RKO (cell line): ENCODE results near the gene CEP85.

Experiments
- DNase-seq: peaks from one replicate; pipeline ENCODE4 v3.0.0-alpha.2; 2016; ENCODE audit warnings: low spot score

Gene CEP85

GRCh38 chr1:26278303-26278702 lies 44.3 kb downstream of the CEP85 start:
- no peak for DNase-seq

- peak; percentile 71 for DNase-seq
Observed at GRCh38 chr1:26278724-26279455, 44.9 kb downstream of the CEP85 start.

GRCh38 chr1:26279456-26280332 lies 45.7 kb downstream of the CEP85 start, which contains the start of gene SH3BGRL3:
TSS of gene SH3BGRL3 (plus strand) at chr1:26280086. CDS start at chr1:26280156, 70 bp downstream.
- peak; percentile 88 for DNase-seq

- DNase-seq, result peak; percentile 64
Observed at GRCh38 chr1:26280333-26281042, 46.5 kb downstream of the CEP85 start.

GRCh38 chr1:26281091-26281958 lies 47.3 kb downstream of the CEP85 start:
- no peak for DNase-seq

GRCh38 chr1:26281971-26282370 lies 48.0 kb downstream of the CEP85 start:
- no peak for DNase-seq

- no peak for DNase-seq
Observed at GRCh38 chr1:26282401-26282918, 48.5 kb downstream of the CEP85 start.

GRCh38 chr1:26283279-26283853 lies 49.4 kb downstream of the CEP85 start:
- no peak for DNase-seq

GRCh38 chr1:26283871-26284596 lies 50.0 kb downstream of the CEP85 start:
- no peak for DNase-seq

- DNase-seq, result peak; percentile 95
Observed at GRCh38 chr1:26284597-26285347, 50.8 kb downstream of the CEP85 start.

GRCh38 chr1:26285366-26286063 lies 51.5 kb downstream of the CEP85 start:
- DNase-seq, result no peak

- DNase-seq, result no peak
Observed at GRCh38 chr1:26286064-26286416, 52.0 kb downstream of the CEP85 start.

GRCh38 chr1:26287033-26287711 lies 53.2 kb downstream of the CEP85 start:
- DNase-seq, result no peak

- DNase-seq, result no peak
Observed at GRCh38 chr1:26287811-26288210, 53.8 kb downstream of the CEP85 start.

GRCh38 chr1:26288311-26288941 lies 54.4 kb downstream of the CEP85 start:
- no peak for DNase-seq

GRCh38 chr1:26289158-26290059 lies 55.4 kb downstream of the CEP85 start:
- no peak for DNase-seq
